Adrenal gland (tissue), 12 donors: ENCODE data around the gene FAM24B. TPM values are rescaled to one million over a fixed set of nuclear protein-coding genes. Genes with fewer than 3 reads are reported as not detected.

ENCODE experiments used
- DNase-seq, 7 donors: peaks; one replicate each; pipeline ENCODE4 v3.0.0-alpha.2; 2019 to 2020
- H3K27ac ChIP-seq, 5 donors: fragments of 200-600 bp; sonication (generic) in 4 of 5; 1 replicate in 3 of 5; 2 replicates in 2 of 5; pipeline versions ENCODE4 v1.5.1 to v1.8.0; 2016 to 2020; ENCODE audit warnings: mild to moderate bottlenecking in 1 of 5
- H3K27me3 ChIP-seq: fragments of 200-600 bp; 2 replicates; pipeline ENCODE4 v1.8.0; 2021
- H3K36me3 ChIP-seq, 2 donors: fragments of 200-600 bp; replicated peaks in 1 of 2; 1 replicate in 1 of 2; 2 replicates in 1 of 2; pipeline versions ENCODE4 v1.5.1 to v1.8.0; 2018 to 2022
- H3K4me1 ChIP-seq, 2 donors: fragments of 200-600 bp; replicated peaks in 1 of 2; 1 replicate in 1 of 2; 2 replicates in 1 of 2; pipeline versions ENCODE4 v1.5.1 to v1.8.0; 2018 to 2021
- H3K4me3 ChIP-seq, 4 donors: fragments of 200-600 bp; sonication (generic) in 3 of 4; one replicate each; pipeline ENCODE4 v1.5.1; 2016 to 2018
- H3K9me3 ChIP-seq, 3 donors: fragments of 200-600 bp; sonication (generic) in 1 of 3; replicated peaks in 1 of 3; 1 replicate in 2 of 3; 2 replicates in 1 of 3; pipeline versions ENCODE4 v1.5.1 to v1.8.0; 2016 to 2021
- CTCF ChIP-seq, 6 experiments: fragments of 450-650 bp in 4 of 6; fragments of 200-600 bp in 2 of 6; sonication (generic) in 1 of 6; IDR thresholded peaks; 1 replicate in 5 of 6; 2 replicates in 1 of 6; pipeline versions ENCODE4 v1.5.1 to v1.8.0; 2016 to 2021; ENCODE audit warnings: antibody characterized with exemption in 6 of 6, mild to moderate bottlenecking in 2 of 6, moderate library complexity in 1 of 6
- POLR2A ChIP-seq, 2 donors: fragments of 450-650 bp; IDR thresholded peaks; one replicate each; pipeline ENCODE4 v1.6.1; 2017; ENCODE audit warnings: antibody characterized with exemption in 2 of 2, mild to moderate bottlenecking in 2 of 2, moderate library complexity in 1 of 2
- WGBS, 4 donors: extraction: QIAGEN DNeasy Blood & Tissue Kit in 2 of 4; methylation state at CpG; one replicate each; pipeline versions ENCODE4 v1.1.5 to v1.1.7; 2013 to 2017; 5-methylcytosine and 5-hydroxymethylcytosine counted together
- intact Hi-C, 2 donors: fragments of 100-400 bp; cut with DNase I; formaldehyde crosslinking; loops; one replicate each; pipeline versions ENCODE4 v1.14.1 to v1.15.0; 2022 to 2023
- polyA plus RNA-seq, 3 donors: library from polyadenylated mRNA; stranded (reverse); fragments of 200-250 nt in 2 of 3; fragments of 350-450 nt in 1 of 3; fragmentation: Illumina TruSeq in 1 of 3; extraction: RNeasy Lipid Tissue Mini Kit (QIAGEN cat#74804) in 1 of 3; gene quantifications; one replicate each; pipeline ENCODE4 v1.2.3, GENCODE V29; 2013 to 2014
- total RNA-seq, 9 donors: library from RNA; depleted of rRNA in 4 of 9; stranded (reverse); fragments of >200 nt in 4 of 9; fragments of 120-200 nt in 1 of 9; fragmentation: NEBNext Ultra II Directional in 1 of 9; extraction: Animal tissue kit (Norgen Biotek cat#: 25700) in 1 of 9; gene quantifications; one replicate each; pipeline versions ENCODE4 v1.1.0 to v1.2.4, GENCODE V29; 2013 to 2023
- donor health status: healthy with polysubstance abuse.
- donor health status: Bipolar disorder and iron deficiency.
- donor health status: DM: yes; HTN: yes; CAD: no.
- donor health status: DM: no; HTN: no; CAD: no.
- donor health status: DM: no; HTN: no; CAD: no.
- donor health status: DM: yes; HTN: yes; CAD: no.

The FAM24B gene
- total and polyA plus RNA-seq, 12 donors: 0.77 to 4.1 (median 2.0) TPM; not detected in 1

GRCh38 chr10:122849090-122849489, 30.3 kb downstream of the FAM24B start:
- intact Hi-C loops: no loop called here
- 85 to 94% (median 89%) methylated on average over 2 of the region's 2 CpGs for WGBS, 4 donors

GRCh38 chr10:122847782-122848604, 31.4 kb downstream of the FAM24B start:
- Histone ChIP-seq H3K27ac (no peak overlapping the region), H3K4me3 (no peak overlapping the region), H3K4me1 (no peaks in the 10 kb centered on the region), H3K36me3 (no peaks in the 10 kb centered on the region), H3K9me3 (no peaks in the 10 kb centered on the region), H3K27me3 (no peaks in the 10 kb centered on the region)
- DNase-seq: no peak
- TF ChIP-seq POLR2A (IDR thresholded peaks at IDR 0.05) (no peak), CTCF (IDR thresholded peaks at IDR 0.05) (no peak)
- WGBS, 4 donors: 82 to 89% (median 86%) methylated on average over 7 to 12 of the region's 12 CpGs
- intact Hi-C loops: no loop called here

More at GRCh38 chr10:122849090-122849489, 30.3 kb downstream of the FAM24B start:
- Histone ChIP-seq H3K9me3 (no peaks in the 10 kb centered on the region), H3K27me3 (no peaks in the 10 kb centered on the region), H3K36me3 (no peaks in the 10 kb centered on the region), H3K27ac (no peak overlapping the region), H3K4me3 (no peak overlapping the region), H3K4me1 (no peaks in the 10 kb centered on the region)
- no peak for DNase-seq
- TF ChIP-seq CTCF (IDR thresholded peaks at IDR 0.05): no peak
- no peak for TF ChIP-seq POLR2A (IDR thresholded peaks at IDR 0.05)

- Histone ChIP-seq H3K4me3 (no peak within 1 kb of the TSS), H3K36me3 (no peaks in the 10 kb centered on the region), H3K9me3 (no peaks in the 10 kb centered on the region), H3K4me1 (no peaks in the 10 kb centered on the region), H3K27me3 (no peaks in the 10 kb centered on the region), H3K27ac (no peak within 1 kb of the TSS)
- TF ChIP-seq CTCF (IDR thresholded peaks at IDR 0.05) (no peak), POLR2A (IDR thresholded peaks at IDR 0.05) (no peak)
- DNase-seq: no peak
- WGBS, 4 donors: 83 to 88% (median 87%) methylated on average over 5 of the region's 5 CpGs
- intact Hi-C loops: no loop called here
These were observed 33.5 kb downstream of the FAM24B start, which contains the start of gene CUZD1 for GRCh38 chr10:122845783-122846332. Gene CUZD1 (minus strand): TSS chr10:122845857. CDS start chr10:122845843, 14 bp downstream.

- TF ChIP-seq POLR2A (IDR thresholded peaks at IDR 0.05) (no peak), CTCF (IDR thresholded peaks at IDR 0.05) (no peak)
- 81 to 99% (median 94%) methylated on average over 4 of the region's 4 CpGs for WGBS, 4 donors
- H3K4me3 ChIP-seq: no peak overlapping the region
- H3K27me3 ChIP-seq: no peaks in the 10 kb centered on the region
- intact Hi-C loops: no loop called here
- H3K9me3 ChIP-seq: no peaks in the 10 kb centered on the region
- H3K4me1 ChIP-seq: no peaks in the 10 kb centered on the region
- no peaks in the 10 kb centered on the region for H3K36me3 ChIP-seq
- DNase-seq: no peak
- H3K27ac ChIP-seq: no peak overlapping the region
These were observed 35.2 kb downstream of the FAM24B start for GRCh38 chr10:122844146-122844545.
